ENCODE data around the gene MGP. TPM values are rescaled to one million over a fixed set of nuclear protein-coding genes. Genes with fewer than 3 reads are reported as not detected.
A peak's percentile ranks its signal among the peaks of the same experiment; 100 is the strongest.

MGP gene
- total and polyA plus RNA-seq, 2 of the 13 experiments (the other 11 are each of a cell fraction or from before 2014, with no cell fraction given): not detected

- TF ChIP-seq PATZ1 (CRISPR knock-in tag; IDR thresholded peaks at IDR 0.05) (peak; percentile 68), SAP130 (CRISPR knock-in tag; IDR thresholded peaks at IDR 0.05; ENCODE audit: low read depth) (peak; percentile 58), SOX13 (IDR thresholded peaks at IDR 0.05) (peak; percentile 56; the same call in 1 of the 2 replicates), SOX13 (CRISPR knock-in tag; conservative IDR thresholded peaks at IDR 0.05 in 1 of 2, IDR thresholded peaks at IDR 0.05 in 1 of 2) (peak in 1 of 2 experiments; percentile 79; a peak in 2 of 4 replicates), SP140L (CRISPR knock-in tag; IDR thresholded peaks at IDR 0.05; ENCODE audit: borderline replicate concordance) (no peak), ZNF7 (CRISPR knock-in tag; IDR thresholded peaks at IDR 0.05) (peak; percentile 49; the same call in 1 of the 2 replicates), TFE3 (CRISPR knock-in tag; IDR thresholded peaks at IDR 0.05) (0 out of 2 replicates have a peak, but pooled peaks have one; percentile 15), CEBPG (CRISPR knock-in tag; IDR thresholded peaks at IDR 0.05) (no peak), ZSCAN25 (CRISPR knock-in tag; IDR thresholded peaks at IDR 0.05) (0 out of 2 replicates have a peak, but pooled peaks have one; percentile 23), SP1 (IDR thresholded peaks at IDR 0.05) (no peak), SP1 (CRISPR knock-in tag; IDR thresholded peaks at IDR 0.05) (0 out of 2 replicates have a peak, but pooled peaks have one; percentile 15), SPEN (CRISPR knock-in tag; IDR thresholded peaks at IDR 0.05; ENCODE audit: low read depth) (peak; percentile 61; the same call in 1 of the 2 replicates), RXRB (CRISPR knock-in tag; IDR thresholded peaks at IDR 0.05; ENCODE audit: borderline replicate concordance) (peak; percentile 37; the same call in 1 of the 2 replicates), LCORL (IDR thresholded peaks at IDR 0.05) (no peak), LCORL (CRISPR knock-in tag; IDR thresholded peaks at IDR 0.05) (peak; percentile 49; the same call in 1 of the 2 replicates), ZNF710 (CRISPR knock-in tag; IDR thresholded peaks at IDR 0.05; ENCODE audit: borderline replicate concordance) (0 out of 2 replicates have a peak, but pooled peaks have one; percentile 78)
- TF ChIP-seq, protein P1, sequence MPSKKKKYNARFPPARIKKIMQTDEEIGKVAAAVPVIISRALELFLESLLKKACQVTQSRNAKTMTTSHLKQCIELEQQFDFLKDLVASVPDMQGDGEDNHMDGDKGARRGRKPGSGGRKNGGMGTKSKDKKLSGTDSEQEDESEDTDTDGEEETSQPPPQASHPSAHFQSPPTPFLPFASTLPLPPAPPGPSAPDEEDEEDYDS (CRISPR knock-in tag; IDR thresholded peaks at IDR 0.05): peak; percentile 73
- TF ChIP-seq, protein P2, sequence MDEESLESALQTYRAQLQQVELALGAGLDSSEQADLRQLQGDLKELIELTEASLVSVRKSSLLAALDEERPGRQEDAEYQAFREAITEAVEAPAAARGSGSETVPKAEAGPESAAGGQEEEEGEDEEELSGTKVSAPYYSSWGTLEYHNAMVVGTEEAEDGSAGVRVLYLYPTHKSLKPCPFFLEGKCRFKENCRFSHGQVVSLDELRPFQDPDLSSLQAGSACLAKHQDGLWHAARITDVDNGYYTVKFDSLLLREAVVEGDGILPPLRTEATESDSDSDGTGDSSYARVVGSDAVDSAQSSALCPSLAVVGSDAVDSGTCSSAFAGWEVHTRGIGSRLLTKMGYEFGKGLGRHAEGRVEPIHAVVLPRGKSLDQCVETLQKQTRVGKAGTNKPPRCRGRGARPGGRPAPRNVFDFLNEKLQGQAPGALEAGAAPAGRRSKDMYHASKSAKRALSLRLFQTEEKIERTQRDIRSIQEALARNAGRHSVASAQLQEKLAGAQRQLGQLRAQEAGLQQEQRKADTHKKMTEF (CRISPR knock-in tag; IDR thresholded peaks at IDR 0.05): peak; percentile 43; the same call in 1 of the 2 replicates
Measured at GRCh38 chr12:14843425-14843887, 42.2 kb downstream of the MGP start, which contains the start of gene ART4 (continued).
